ENCODE results near the gene AP5M1.

- TF ChIP-seq, protein P1, sequence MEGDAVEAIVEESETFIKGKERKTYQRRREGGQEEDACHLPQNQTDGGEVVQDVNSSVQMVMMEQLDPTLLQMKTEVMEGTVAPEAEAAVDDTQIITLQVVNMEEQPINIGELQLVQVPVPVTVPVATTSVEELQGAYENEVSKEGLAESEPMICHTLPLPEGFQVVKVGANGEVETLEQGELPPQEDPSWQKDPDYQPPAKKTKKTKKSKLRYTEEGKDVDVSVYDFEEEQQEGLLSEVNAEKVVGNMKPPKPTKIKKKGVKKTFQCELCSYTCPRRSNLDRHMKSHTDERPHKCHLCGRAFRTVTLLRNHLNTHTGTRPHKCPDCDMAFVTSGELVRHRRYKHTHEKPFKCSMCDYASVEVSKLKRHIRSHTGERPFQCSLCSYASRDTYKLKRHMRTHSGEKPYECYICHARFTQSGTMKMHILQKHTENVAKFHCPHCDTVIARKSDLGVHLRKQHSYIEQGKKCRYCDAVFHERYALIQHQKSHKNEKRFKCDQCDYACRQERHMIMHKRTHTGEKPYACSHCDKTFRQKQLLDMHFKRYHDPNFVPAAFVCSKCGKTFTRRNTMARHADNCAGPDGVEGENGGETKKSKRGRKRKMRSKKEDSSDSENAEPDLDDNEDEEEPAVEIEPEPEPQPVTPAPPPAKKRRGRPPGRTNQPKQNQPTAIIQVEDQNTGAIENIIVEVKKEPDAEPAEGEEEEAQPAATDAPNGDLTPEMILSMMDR (conservative IDR thresholded peaks at IDR 0.05; ENCODE audit: low read depth, low read length): no peak
- TF ChIP-seq EZH2 (IDR thresholded peaks at IDR 0.05; ENCODE audit: borderline replicate concordance, low read depth, low read length, poor library complexity, severe bottlenecking): no peak
These were observed 29.1 kb downstream of the AP5M1 start for GRCh38 chr14:57297852-57298251.
